ENCODE data around the gene ARRDC1.

ARRDC1 gene

DNA sequence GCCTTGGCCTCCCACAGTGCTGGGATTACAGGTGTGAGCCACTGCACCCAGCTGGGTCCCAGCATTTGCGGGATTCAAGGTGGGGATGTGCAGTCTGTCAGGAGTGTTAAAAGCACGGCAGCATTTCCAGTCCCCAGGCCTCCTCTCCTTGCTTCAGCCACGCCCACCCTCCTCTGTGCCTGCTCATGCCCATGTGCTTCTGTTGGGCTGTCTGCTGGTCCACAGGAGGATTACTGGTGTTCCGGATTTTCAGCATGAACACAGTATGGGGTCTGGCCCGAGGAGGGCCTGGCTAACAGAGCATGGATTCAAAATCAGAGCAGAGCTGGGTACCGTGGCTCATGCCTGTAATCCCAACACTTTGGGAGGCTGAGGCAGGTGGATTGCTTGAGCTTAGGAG, 5.5 kb downstream of the ARRDC1 start:
- Histone ChIP-seq H3K9me3 (ENCODE audit: control insufficient read depth, insufficient read depth, low read length) (no peaks in the 10 kb centered on the region), H3K4me1 (ENCODE audit: control insufficient read depth, low read length) (peaks cover 19% of the 10 kb centered on the region), H3K9me2 (replicated peaks; ENCODE audit: control insufficient read depth, low read length) (no peaks in the 10 kb centered on the region), H3K79me2 (ENCODE audit: control insufficient read depth, low read length) (peaks cover 37% of the 10 kb centered on the region), H3K4me3 (ENCODE audit: low read length) (no peak overlapping the region), H3K27ac (ENCODE audit: low read depth, low read length) (no peak overlapping the region), H4K20me1 (ENCODE audit: control insufficient read depth, insufficient read depth, low read depth, low read length) (peaks cover 14% of the 10 kb centered on the region), H3K36me3 (ENCODE audit: control insufficient read depth, low read length) (peaks cover 28% of the 10 kb centered on the region), H3K27me3 (ENCODE audit: control insufficient read depth, low read length) (no peaks in the 10 kb centered on the region), H3K4me2 (ENCODE audit: low read length) (no peak overlapping the region), H3F3A (ENCODE audit: control insufficient read depth, insufficient read depth) (no peaks in the 10 kb centered on the region)
- TF ChIP-seq, protein P1, sequence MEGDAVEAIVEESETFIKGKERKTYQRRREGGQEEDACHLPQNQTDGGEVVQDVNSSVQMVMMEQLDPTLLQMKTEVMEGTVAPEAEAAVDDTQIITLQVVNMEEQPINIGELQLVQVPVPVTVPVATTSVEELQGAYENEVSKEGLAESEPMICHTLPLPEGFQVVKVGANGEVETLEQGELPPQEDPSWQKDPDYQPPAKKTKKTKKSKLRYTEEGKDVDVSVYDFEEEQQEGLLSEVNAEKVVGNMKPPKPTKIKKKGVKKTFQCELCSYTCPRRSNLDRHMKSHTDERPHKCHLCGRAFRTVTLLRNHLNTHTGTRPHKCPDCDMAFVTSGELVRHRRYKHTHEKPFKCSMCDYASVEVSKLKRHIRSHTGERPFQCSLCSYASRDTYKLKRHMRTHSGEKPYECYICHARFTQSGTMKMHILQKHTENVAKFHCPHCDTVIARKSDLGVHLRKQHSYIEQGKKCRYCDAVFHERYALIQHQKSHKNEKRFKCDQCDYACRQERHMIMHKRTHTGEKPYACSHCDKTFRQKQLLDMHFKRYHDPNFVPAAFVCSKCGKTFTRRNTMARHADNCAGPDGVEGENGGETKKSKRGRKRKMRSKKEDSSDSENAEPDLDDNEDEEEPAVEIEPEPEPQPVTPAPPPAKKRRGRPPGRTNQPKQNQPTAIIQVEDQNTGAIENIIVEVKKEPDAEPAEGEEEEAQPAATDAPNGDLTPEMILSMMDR (IDR thresholded peaks at IDR 0.05; ENCODE audit: low read depth, low read length, poor library complexity, severe bottlenecking) = no peak
- no peak for TF ChIP-seq EZH2phosphoT487 (IDR thresholded peaks at IDR 0.05; ENCODE audit: borderline replicate concordance, low read length)

DNA sequence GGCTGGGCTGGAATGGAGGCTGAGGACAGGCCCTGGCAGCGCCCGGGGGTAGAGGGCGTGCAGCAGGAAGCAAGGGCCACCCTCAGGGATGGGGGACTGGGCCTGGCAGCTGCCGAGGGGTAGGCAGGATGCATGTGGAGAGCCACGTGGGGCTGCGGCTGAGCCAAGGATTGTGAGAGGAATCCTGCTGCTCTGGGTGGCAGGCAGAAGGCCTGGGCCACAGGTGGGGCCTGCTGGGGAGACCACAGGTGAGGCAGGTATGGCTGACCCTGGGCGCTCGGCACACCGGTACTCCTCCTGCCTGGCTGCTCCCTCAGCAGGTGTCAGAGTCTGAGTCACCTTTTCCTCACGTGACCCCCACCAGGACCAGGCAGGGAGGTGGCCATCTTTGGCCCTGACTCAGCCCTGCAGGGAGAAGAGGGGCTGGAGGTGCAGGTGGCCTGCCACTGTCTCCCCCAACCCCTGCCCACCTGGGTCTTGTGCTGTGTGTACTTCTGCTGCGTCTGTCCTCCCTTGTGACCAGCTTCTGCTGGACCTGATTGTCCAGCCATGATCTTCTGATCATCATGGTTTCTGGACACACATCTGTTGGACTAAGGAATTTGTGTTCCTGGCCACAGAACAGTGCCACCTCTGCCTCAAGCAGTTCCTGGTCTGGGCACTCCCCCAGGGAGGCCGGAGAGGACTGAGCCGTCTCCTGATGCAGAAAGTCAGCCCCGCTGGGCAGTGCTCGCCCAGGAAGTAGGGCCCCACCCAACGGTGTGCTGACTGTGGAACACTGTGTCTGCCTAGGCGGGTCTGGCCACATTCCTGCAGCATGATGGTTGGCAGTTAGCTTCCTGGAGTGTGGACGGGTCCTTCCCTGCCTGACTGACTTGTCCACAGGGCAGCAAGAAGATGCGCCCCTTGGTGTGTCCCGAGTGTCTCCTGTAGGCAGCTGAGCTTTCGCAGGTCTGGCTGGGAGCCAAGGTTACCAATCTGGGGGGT, 6.4 kb downstream of the ARRDC1 start:
- no peaks in the 10 kb centered on the region for H3K27me3 ChIP-seq (ENCODE audit: control insufficient read depth, low read length)
- H3K27ac ChIP-seq (ENCODE audit: low read depth, low read length) = no peak overlapping the region
- H4K20me1 ChIP-seq (ENCODE audit: control insufficient read depth, insufficient read depth, low read depth, low read length) = peaks cover 7% of the 10 kb centered on the region
- no peak overlapping the region for H3K4me2 ChIP-seq (ENCODE audit: low read length)
- peaks cover 36% of the 10 kb centered on the region for H3K36me3 ChIP-seq (ENCODE audit: control insufficient read depth, low read length)
- peaks cover 37% of the 10 kb centered on the region for H3K79me2 ChIP-seq (ENCODE audit: control insufficient read depth, low read length)
- 0 out of 2 replicates have a peak, but pooled peaks cover 2% of the 10 kb centered on the region for H3F3A ChIP-seq (ENCODE audit: control insufficient read depth, insufficient read depth)
- peaks cover 18% of the 10 kb centered on the region for H3K4me1 ChIP-seq (ENCODE audit: control insufficient read depth, low read length)
- H3K9me3 ChIP-seq (ENCODE audit: control insufficient read depth, insufficient read depth, low read length) = no peaks in the 10 kb centered on the region
- no peaks in the 10 kb centered on the region for H3K9me2 ChIP-seq (replicated peaks; ENCODE audit: control insufficient read depth, low read length)
- H3K4me3 ChIP-seq (ENCODE audit: low read length) = no peak overlapping the region
- TF ChIP-seq EZH2phosphoT487 (IDR thresholded peaks at IDR 0.05; ENCODE audit: borderline replicate concordance, low read length) = no peak
- TF ChIP-seq, protein P1 (IDR thresholded peaks at IDR 0.05; ENCODE audit: low read depth, low read length, poor library complexity, severe bottlenecking) = no peak

DNA sequence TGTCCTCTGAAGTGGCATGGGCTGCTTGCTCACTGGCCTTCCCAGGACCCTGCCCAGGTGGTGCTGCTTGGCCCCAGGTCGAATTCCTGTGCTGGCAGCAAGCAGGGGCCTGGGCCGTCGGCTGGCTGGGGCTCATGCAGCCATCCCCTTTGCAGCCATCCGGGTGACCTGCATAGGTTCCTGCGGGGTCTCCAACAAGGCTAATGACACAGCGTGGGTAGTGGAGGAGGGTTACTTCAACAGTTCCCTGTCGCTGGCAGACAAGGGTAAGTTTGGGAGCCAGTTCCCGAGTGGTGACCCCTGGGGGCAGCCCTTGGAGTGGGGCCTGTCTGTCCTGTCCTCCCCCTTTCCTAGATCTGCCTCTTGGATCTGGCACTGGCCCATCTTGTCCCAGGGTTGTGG, 7.3 kb downstream of the ARRDC1 start:
- peaks cover 20% of the 10 kb centered on the region for H3K4me1 ChIP-seq (ENCODE audit: control insufficient read depth, low read length)

More for the DNA sequence above, 7.3 kb downstream of the ARRDC1 start:
- Histone ChIP-seq H3K9me2 (replicated peaks; ENCODE audit: control insufficient read depth, low read length) (no peaks in the 10 kb centered on the region), H3F3A (ENCODE audit: control insufficient read depth, insufficient read depth) (0 out of 2 replicates have a peak, but pooled peaks cover 2% of the 10 kb centered on the region), H3K4me2 (ENCODE audit: low read length) (no peak overlapping the region), H3K27me3 (ENCODE audit: control insufficient read depth, low read length) (no peaks in the 10 kb centered on the region), H3K79me2 (ENCODE audit: control insufficient read depth, low read length) (peaks cover 37% of the 10 kb centered on the region), H3K9me3 (ENCODE audit: control insufficient read depth, insufficient read depth, low read length) (no peaks in the 10 kb centered on the region), H3K4me3 (ENCODE audit: low read length) (no peak overlapping the region), H3K36me3 (ENCODE audit: control insufficient read depth, low read length) (peaks cover 42% of the 10 kb centered on the region), H4K20me1 (ENCODE audit: control insufficient read depth, insufficient read depth, low read depth, low read length) (no peaks in the 10 kb centered on the region; the same call in 1 of the 2 replicates), H3K27ac (ENCODE audit: low read depth, low read length) (no peak overlapping the region)
- TF ChIP-seq EZH2phosphoT487 (IDR thresholded peaks at IDR 0.05; ENCODE audit: borderline replicate concordance, low read length) = no peak
- TF ChIP-seq, protein P1 (IDR thresholded peaks at IDR 0.05; ENCODE audit: low read depth, low read length, poor library complexity, severe bottlenecking) = no peak

All from DOHH2 (cell line).